ENCODE data around the gene POLE4.

The POLE4 gene

GRCh38 chr2:74985978-74986609 is 27.7 kb downstream of the POLE4 start:
- no peak for DNase-seq (ENCODE audit: extremely low read depth in 1 of 2, low read depth in 1 of 2)

GRCh38 chr2:74991977-74992376 is 33.5 kb downstream of the POLE4 start:
- DNase-seq (ENCODE audit: extremely low read depth in 1 of 2, low read depth in 1 of 2) = no peak

GRCh38 chr2:74999468-74999867 is 41.0 kb downstream of the POLE4 start:
- DNase-seq (ENCODE audit: extremely low read depth in 1 of 2, low read depth in 1 of 2) = no peak

- no peak for DNase-seq (ENCODE audit: extremely low read depth in 1 of 2, low read depth in 1 of 2)
These were observed 43.6 kb downstream of the POLE4 start for GRCh38 chr2:75002007-75002406.

GRCh38 chr2:75003276-75003675 is 44.8 kb downstream of the POLE4 start:
- DNase-seq (ENCODE audit: extremely low read depth in 1 of 2, low read depth in 1 of 2) = no peak

GRCh38 chr2:75003773-75004172 is 45.3 kb downstream of the POLE4 start:
- no peak for DNase-seq (ENCODE audit: extremely low read depth in 1 of 2, low read depth in 1 of 2)

- DNase-seq (ENCODE audit: extremely low read depth in 1 of 2, low read depth in 1 of 2) = no peak
These were observed 47.6 kb downstream of the POLE4 start for GRCh38 chr2:75006041-75006440.

GRCh38 chr2:75007061-75007460 is 48.6 kb downstream of the POLE4 start:
- no peak for DNase-seq (ENCODE audit: extremely low read depth in 1 of 2, low read depth in 1 of 2)

GRCh38 chr2:75007819-75008218 is 49.4 kb downstream of the POLE4 start:
- no peak for DNase-seq (ENCODE audit: extremely low read depth in 1 of 2, low read depth in 1 of 2)

GRCh38 chr2:75010571-75010970 is 52.1 kb downstream of the POLE4 start:
- no peak for DNase-seq (ENCODE audit: extremely low read depth in 1 of 2, low read depth in 1 of 2)

GRCh38 chr2:75012080-75012479 is 53.6 kb downstream of the POLE4 start:
- no peak for DNase-seq (ENCODE audit: extremely low read depth in 1 of 2, low read depth in 1 of 2)

- no peak for DNase-seq (ENCODE audit: extremely low read depth in 1 of 2, low read depth in 1 of 2)
These were observed 59.7 kb downstream of the POLE4 start for GRCh38 chr2:75018162-75018561.

Data from activated CD8-positive, alpha-beta memory T cell treated with anti-CD3 and anti-CD28 coated beads for 1 hour (primary cell).